HG03196 (cell line): ENCODE measurements around the gene PLEKHD1.

Source experiments
- ATAC-seq: cut with Tn5 transposase; IDR thresholded peaks from one replicate; pipeline ENCODE4 v1.9.1; 2021; ENCODE audit not compliant: unreplicated experiment

Gene PLEKHD1

DNA sequence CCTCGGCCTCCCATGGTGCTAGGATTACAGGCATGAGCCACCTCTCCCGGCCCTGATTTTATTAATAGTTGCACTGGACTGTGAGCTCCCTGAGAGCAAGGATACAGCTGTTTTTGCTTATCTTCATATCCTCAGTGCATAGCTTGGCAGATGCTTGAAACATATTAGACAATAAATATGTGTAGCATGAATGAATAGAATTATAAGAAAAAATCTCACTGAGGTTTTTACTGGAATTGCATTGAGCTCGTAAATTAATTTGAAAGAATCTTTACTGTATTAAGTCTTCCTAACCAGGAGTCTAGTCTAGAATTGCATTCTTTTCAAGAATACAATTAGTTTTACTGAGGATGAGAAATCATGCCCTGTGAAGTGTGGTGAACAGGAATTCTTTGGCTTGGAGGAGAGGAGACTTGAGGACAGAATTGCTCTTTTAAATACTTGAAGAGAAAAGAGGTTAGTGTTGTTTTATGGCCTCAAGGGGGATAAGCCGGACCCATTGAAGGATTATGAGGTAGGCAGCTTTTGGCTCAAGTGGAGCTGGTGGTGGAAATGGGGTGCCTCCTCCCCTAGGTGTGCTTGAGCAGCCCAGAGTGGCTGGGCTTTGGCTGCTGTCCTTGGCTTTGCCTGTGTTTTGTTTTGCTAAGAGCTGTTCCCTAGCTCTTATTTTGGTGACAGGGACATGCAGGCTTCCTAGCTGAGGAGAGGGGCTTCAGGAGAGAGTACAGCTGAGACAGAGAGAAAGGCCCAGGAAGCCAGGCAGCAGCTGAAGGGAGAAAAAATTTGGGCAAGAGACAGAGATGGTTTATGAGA lies 34.0 kb downstream of the PLEKHD1 start:
- ATAC-seq, result no peak

GRCh38 chr14:69519204-69520100 lies 34.9 kb downstream of the PLEKHD1 start:
- no peak for ATAC-seq

DNA sequence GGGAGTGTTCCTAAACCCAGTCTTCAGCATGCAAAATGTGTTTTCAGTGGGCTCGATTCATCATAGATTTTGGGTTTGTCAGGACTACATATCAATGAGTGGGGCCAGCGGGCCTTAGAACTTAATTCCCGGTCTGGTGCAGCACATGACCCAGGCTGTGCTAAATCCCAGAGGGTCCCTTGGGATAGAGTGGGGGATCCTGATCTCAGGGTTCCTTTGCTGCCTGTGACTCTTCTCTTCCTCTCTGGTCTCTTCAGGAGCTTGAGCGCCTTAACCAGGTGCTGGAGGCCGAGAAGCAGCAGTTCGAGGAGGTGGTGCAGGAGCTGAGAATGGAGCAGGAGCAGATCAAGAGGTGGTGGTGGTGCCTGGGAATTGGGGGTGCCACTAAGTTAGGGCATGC lies 37.5 kb downstream of the PLEKHD1 start:
- ATAC-seq, result no peak

- ATAC-seq, result no peak
Observed at GRCh38 chr14:69525896-69526295, 41.4 kb downstream of the PLEKHD1 start.

- no peak for ATAC-seq
Observed at GRCh38 chr14:69527635-69528034, 43.1 kb downstream of the PLEKHD1 start.

GRCh38 chr14:69528143-69528542 lies 43.6 kb downstream of the PLEKHD1 start:
- ATAC-seq, result no peak

DNA sequence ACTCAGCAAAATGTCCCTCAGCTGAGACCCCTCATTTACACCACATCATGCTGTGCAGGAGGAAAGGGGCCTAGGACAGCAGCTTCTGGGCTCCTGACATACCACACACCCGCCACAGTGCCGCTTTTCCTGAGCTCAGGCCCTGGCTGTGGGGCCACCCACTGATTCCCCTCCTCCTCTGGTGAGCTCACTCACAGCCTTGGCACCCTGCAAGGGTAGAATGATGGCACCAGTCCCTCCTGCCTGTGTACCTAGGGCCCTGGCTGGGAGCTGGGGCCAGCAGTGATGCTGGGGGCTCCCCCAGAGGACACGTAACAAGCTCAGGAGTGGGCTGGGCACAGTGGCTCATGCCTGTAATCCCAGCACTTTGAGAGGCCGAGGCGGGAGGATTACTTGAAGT lies 44.4 kb downstream of the PLEKHD1 start:
- no peak for ATAC-seq

- no peak for ATAC-seq
Observed at GRCh38 chr14:69529563-69529962, 45.0 kb downstream of the PLEKHD1 start.

GRCh38 chr14:69530095-69530494 lies 45.6 kb downstream of the PLEKHD1 start:
- no peak for ATAC-seq

- ATAC-seq, result no peak
Observed at GRCh38 chr14:69531135-69531534, 46.6 kb downstream of the PLEKHD1 start.

- no peak for ATAC-seq
Observed at GRCh38 chr14:69532561-69533340, 48.2 kb downstream of the PLEKHD1 start.

DNA sequence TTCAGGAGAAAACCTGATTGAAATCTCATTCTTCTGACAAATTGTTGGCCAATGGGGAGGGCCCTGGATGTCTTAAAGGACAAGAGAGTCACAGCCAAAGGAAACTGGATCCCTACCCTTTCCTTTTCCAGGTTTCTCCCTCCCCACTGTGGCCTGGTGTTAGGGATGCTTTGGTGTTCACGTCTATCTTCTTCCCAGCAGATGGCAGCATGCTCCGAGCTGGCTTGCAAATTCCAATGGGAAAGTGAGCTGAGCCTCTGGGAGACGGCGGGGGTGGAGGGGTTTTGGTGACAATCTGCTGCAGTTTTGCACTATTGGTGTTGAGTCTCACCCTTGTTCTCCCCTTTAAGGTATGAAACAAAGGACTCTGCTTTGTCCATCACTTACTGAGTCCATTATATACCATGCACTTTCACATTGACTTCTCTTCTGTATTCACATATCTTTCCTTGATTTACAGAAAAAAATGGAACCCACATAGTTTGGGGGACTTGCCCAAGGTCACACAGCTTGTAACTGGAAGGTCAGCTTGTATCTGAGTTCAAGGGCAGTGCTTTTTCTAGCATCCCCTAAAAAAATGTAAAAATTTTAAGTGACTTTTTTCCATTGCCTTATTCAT lies 50.8 kb downstream of the PLEKHD1 start:
- no peak for ATAC-seq

DNA sequence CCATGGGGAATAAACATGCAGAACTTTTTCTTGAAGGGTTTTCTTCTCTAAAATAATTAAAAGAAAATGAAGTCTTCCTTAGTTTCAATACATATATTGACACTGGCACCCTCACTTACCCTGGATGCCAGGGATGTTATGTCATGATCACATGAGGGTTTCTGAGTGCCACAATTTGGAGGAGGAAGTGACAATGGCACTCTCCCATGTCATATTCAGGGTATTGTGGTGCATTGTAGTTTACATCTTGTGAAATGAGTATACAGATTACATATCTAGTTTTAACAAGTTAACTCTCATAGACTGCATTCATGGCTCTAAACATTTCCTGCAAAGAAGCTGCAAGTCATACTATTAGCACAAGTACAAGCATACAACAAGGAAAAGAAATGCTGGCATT lies 52.4 kb downstream of the PLEKHD1 start:
- no peak for ATAC-seq

- ATAC-seq, result no peak
Observed at GRCh38 chr14:69537900-69538299, 53.4 kb downstream of the PLEKHD1 start.

DNA sequence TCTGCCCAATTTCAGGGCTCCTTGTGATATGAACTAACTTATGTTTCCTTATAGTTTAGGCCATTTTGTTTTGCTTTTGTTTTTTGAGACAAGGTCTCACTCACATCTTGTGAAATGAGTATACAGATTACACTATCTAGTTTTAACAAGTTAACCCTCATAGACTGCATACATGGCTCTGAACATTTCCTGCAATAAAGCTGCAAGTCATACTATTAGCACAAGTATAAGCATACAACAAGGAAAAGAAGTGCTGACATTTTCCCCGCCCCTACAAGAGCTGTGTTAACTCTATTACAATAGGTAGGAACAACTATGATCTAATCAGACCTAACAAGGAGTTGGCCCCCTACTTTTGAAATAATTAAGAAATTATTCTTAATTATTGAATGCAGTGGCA lies 54.2 kb downstream of the PLEKHD1 start:
- no peak for ATAC-seq

DNA sequence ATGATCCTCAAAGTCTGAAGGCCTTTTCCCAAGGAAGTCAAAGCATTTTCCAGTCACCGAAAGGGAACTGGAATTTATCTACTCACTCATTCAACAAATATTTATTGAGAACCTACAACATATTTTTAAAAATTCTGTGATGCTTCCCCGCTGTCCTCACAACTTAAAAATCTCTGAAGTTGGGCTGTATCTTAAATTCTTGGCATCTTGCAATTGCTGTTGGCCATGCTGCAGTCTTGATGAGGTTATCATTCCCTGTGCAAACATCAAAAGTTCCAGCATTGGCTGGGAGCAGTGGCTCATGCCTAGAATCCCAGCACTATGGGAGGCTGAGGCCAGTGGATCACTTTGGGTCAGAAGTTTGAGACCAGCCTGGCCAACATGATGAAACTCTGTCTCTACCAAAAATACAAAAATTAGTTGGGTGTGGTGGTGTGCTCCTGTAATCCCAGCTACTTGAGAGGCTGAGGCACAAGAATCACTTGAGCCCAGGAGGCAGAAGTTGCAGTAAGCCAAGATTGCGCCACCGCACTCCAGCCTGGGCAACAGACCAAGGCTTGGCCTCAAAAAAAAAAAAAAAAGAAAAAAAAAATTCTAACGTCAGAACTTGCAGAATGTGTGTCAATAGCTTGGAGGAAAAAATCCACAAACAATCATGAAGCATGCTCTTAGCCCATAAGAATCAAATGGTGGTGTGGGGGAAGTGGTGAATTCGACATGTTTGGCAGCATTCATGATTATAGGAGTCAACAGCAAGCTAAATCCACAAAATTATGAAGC lies 55.3 kb downstream of the PLEKHD1 start:
- no peak for ATAC-seq

DNA sequence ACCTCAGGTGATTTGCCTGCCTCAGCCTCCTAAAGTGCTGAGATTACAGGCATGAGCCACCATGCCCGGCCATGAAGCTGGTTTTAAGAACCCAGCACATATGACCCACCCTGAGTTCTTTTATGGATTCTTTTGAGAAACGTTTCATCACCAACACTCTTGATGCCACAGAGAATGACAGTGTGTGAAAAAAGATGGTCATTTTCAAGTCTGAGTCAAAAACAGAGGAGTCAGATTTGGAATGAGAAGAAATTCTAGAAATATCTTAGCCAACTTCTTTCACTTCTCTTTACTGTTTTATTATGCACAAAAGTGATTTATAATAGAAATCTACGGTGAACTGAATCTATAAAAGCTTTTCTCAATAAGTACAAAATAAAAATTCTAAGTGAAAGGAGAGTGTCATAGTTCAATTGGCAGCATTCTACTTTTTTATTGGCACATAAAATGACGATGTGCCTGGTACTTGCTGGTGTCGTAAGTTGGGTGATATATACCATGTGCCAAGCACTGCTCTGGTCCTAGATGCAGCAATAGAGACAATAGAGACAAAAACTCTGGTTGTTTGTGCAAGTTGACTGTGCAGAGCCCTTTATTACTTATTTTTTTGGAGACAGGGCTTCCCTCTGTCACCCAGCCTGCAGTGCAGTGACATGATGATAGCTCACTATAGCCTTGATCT lies 56.3 kb downstream of the PLEKHD1 start:
- ATAC-seq, result no peak

DNA sequence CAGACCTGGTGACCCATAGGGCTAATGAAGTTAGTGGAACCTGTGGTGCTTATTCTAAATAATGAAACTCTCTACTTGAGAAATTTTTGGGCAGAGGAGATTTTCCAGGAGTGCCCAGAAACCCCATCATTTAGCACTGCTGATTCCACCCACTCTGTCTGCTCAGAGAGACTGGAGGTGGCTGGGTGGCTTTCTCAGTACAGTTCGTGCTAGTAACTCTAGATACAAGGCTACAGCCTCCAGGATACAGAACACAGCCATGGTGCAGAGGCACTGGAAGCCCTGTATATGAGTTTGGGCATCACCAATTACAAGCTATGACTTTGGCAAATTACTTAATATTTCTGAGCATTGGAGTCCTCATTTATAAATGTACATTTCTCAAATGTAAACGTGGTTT lies 57.8 kb downstream of the PLEKHD1 start:
- no peak for ATAC-seq

DNA sequence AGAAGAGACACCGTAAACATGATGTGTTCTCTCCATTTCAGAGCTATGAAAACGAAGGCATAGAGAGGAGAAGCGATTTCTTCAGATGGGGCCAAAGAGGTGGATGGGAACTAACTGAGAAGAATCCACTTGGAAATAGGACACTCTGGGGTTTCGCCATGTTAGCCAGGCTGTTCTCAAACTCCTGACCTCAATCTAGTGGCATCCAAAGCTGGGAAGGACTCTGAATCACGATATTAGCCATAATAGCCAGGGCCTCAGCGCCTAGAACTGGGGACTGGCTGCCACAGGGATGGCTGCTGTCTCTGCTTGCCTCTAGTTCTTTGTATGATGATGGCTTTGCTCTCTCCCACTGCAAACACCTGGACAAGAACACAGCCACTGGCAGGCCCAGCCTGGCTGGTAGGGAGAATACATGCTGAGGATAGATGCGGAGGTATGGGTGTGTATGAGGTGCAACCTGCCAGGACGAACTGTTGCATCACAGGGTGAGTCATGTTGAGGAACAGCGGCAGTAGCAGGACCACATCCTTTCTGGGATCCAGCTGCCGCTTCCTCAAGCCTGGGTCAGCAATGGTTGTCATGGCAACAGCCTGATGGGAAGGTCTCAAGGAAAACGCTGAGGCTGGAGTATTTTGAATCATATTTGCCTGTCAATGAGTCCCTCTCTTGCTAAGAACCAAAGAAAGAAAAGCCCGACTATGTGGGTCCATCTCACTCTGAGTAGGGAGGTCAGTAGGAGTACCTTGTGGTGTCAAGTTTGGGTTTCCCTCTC lies 59.0 kb downstream of the PLEKHD1 start:
- ATAC-seq, result no peak
